Limb (tissue), 2 donors: ENCODE measurements around the gene JARID2.
"Not testable (repeated sequence)": the region's sequence is repeated elsewhere in the genome, so short reads cannot be mapped to it uniquely, and the experiment has no call there.

Experiments used
- DNase-seq, 2 donors: peaks; one replicate each; pipeline ENCODE4 v3.0.0-alpha.2; 2016; ENCODE audit errors: extremely low spot score in 2 of 2

Gene JARID2

DNA sequence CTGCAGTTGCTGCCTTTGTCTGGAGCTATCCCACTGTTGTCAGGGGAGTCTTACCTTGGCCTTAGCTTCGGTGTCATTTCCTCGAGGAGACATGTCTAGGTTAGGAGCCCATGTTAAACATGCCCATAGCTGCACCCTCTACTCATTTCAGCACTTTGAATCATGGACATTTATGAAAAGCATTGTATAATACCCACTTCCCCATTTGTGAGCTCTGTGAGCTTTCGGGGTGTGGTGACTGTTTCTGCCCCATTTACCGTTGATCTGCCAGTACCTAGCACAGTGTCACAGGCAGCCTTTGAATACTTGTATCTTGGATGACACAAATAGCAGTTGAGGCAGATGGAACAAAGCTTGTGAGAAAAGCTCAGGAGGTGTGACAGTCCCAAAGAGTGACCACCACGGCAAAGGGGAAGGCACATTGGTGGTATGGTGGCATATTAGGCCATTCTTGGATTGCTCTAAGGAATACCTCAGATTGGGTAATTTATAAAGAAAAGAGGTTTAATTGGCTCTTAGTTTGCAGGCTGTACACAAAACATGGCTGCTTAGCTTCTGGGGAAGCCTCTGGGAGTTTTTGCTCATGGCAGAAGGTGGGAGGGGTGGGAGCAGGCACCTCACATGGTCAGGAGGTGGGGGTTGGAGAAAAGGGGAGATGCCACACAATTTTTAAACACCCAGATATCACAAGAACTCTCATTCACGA is 42.0 kb downstream of the JARID2 start:
- DNase-seq, result no peak

DNA sequence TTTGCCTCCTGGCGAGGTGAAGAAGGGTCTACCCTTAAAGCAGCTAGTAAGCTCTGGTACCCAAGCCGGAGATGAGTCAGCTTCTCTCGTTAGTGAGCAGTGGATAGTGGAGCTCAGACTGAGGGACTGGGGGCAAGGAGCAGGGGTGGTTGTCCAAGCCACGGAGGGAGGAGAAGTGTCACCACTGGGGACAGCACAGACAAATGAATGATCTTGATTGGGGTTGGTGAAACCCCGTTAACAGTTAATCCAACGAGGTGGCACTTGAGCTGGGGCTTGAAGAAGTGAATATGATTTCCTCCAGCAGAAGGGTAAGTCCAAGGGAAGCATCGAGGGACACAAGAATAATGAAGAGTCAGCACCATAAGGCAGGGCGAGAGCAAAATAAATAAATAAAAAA is 43.0 kb downstream of the JARID2 start:
- DNase-seq, result no peak

DNA sequence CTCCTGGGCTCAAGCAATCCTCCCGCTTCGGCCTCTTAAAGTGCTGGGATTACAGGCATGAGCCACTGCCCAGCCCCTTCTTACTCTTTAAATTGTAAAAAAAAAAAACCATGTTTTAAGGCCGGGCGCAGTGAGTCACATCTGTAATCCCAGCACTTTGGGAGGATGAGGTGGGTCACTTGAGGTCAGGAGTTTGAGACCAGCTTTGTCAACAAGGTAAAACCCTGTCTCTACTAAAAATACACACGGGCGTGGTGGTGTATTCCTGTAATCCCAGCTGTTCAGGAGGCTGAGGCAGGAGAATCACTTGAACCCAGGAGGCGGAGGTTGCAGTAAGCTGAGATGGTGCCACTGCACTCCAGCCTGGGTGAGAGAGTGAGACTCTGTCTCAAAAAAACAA is 43.6 kb downstream of the JARID2 start:
- not testable (repeated sequence) for DNase-seq

DNA sequence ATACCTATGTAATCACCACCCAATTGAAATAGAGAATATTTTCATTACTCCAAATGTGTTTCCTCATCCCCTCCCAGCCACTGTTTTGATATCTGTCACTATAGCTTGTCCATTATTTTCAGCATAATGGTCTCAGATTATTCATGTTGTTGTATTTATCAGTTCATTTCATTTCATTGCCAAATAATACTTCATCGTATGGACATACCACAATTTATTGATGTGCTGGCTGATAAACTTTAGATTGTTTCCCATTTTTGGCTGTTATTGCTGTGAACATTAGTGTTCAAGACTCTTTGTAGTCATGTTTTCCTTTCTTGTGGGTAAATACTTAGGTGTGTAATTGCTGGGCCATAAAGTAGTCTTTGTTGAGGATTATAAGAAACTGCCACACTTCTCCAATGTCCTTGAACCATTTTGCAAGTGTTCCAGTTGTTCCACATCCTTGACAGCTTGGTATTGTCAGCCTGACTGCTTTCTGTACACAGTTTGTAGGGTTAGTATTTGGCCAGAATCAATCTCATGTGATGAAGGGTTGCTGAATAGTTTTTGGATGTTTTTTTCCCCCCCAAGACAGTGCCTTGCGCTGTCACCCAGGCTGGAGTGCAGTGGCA is 44.3 kb downstream of the JARID2 start:
- DNase-seq, result no peak

DNA sequence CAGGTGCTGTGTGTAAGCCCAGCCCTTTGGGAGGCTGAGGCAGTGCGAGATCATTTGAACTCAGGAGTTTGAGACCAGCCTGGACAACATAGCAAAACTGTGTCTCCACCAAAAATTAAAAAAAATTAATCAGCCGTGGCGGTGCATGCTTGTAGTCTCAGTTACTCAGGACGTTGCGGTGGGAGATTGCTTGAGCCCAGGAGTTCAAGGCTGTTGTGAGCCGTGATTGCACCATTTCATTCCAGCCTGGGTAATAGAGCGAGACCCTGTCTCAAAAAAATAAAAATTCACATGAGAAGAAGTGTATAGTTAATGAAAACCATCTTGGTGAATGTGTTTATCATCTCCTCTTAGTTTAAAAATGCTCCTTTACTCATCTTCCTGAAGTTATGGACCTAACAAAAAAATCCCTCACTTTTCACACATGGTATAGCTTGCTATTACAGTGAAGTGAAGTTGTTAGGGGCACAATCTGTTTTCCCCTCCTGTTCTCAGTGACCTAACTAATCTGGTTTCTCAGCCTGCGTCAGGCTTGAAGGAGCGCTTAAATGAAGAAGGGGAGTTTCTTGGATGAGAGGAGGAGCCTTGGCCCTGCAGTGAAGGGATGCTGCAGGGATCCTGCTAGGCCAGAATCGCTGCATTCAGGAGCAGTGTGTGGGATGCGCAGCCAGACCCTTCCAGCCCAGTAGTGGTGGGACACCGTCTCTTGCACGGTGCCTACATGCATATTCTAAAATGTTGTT is 45.3 kb downstream of the JARID2 start:
- no peak for DNase-seq

GRCh38 chr6:15292721-15293302 is 46.9 kb downstream of the JARID2 start:
- no peak for DNase-seq

- no peak for DNase-seq
These were observed 47.8 kb downstream of the JARID2 start for GRCh38 chr6:15293674-15294073.

DNA sequence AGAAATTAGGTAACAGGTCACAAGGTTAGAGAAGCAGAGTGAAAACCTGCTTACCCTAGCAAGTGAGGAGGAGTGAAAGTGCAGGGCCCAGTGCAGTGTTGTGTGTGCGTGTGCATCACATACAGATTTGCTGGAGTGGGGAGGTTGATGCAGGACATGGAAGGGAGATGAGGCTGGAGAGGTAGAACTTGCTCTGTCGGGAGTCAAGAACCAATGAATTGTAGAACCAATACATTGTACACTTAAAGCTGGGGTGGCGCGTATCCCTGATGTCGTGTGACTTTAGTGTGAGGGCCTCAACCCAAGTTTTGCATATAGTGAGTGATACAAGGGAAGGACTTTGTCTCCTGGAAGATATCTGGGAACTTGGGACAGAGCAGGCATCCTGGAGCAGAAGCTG is 48.6 kb downstream of the JARID2 start:
- no peak for DNase-seq

DNA sequence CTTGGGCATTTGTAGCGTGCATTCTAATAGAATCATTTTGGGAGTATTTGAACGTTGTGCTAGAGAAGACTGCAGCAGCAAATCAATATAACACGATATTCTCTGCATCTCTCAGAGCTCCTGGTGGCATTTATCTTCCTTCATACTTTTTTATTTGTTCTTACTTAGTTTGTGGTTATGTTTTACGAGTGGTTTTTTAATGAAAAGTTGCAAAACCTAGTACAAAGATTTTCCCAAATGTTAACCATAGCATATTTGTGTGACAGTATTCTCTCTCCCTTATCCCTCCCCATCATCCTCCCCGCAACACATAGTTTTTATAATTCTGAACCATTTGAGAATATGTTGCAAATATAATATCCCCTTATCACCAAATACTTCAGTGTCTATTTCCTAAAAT is 50.4 kb downstream of the JARID2 start:
- DNase-seq, result no peak

DNA sequence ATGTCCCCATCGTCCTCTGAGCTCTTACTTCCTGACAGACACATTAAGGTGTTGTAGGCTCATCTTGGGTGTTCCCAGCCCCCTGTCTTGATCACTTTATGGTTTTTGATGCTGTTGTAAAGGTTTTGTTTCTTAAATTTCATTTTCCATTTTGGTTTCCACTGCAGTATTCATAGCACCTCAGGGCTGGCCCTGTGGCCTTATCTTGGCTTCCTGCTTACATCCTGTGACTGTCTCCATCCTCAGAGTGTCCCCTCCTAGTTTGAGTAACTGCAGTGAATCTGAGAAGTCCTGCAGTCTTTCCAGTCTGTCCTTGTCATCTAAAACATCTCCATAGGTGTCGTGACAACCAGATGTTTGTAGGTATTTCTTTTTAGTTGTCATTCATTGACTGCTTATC is 50.9 kb downstream of the JARID2 start:
- no peak for DNase-seq

DNA sequence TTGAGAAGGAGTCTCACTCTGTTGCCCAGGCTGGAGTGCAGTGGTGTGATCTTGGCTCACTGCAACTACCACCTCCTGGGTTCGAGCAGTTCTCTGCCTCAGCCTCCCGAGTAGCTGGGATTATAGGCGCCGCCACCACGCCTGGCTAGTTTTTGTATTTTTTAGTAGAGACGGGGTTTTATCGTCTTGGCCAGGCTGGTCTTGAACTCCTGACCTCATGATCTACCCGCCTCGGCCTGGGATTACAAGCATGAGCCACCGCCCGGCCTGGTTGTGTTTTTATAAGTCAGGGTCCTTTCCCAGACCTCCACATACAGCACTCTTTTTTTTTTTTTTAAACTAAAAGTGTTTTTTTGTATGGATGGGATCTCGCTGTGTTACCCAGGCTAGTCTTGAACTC is 51.3 kb downstream of the JARID2 start:
- not testable (repeated sequence) for DNase-seq

GRCh38 chr6:15297895-15298590 is 52.2 kb downstream of the JARID2 start:
- DNase-seq, result no peak

DNA sequence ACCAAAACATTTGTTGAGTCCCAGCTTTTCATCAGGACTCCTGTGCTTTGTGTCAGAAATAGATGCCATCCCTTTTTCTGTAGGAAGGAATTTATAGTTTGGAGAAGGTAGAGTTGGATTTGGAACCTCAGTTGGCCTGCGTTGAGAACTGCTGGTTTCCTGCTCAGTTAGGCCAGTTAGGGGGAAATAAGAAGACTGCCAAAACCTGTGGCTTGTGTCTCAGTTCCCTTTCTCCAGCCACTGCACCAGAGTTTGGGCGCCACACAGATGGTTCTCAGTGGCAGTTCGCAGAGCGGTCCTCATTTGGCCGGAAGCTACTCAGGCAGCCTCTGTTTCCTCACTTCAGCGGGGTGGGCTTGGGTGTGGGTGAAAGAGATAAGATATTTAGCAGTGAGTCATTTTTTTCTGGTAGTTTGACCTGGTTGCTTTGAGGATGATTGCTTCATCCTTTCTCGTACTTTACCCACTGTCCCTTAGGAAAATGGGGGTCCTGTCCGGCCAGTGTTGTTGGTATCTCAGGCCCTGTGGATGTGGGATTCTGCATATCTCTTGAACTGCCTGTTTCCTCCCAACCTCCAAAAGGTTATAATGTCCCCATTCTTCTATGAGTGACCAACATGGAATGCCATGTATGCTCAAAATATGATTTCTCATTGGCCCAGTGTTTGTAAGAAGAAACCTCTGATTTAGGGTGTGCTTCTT is 53.7 kb downstream of the JARID2 start:
- DNase-seq, result no peak

DNA sequence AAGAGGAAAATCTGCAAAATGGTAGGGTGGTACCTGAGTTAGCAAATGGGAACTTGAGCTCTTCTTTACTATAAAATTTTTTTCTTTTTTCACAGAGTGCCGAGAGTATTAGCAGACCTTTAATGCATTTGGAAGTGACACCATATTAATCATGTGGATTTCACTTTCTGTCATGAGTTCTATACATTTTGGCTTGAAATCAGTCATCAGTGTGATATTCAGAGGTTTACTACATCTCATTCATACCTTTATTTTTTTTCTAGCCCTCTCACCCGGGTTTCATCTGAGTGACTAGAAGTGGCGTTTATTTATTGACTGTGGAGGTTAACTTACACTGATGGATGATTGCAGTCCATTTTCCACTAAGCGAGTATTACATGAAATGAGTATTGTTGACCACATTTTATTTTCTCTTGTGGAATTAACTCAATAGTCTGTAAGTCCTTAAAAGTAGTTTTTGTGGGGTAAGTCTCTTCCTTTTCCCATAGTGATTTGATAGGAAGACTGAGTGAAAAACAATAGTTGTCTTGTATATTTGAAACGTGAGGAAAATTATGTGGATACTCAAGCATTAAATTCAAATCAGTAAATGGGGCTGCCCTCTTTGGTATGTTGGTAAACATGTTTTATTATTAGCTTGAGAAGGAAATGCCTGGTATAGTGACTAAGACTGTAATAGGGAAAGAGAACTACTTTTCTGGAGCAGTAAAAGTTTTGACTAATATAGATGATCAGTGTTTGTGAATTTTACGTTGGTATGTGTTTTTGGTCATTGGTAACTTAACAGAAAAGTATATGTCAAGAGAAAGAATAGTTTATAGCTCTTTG is 55.5 kb downstream of the JARID2 start:
- DNase-seq, result no peak

DNA sequence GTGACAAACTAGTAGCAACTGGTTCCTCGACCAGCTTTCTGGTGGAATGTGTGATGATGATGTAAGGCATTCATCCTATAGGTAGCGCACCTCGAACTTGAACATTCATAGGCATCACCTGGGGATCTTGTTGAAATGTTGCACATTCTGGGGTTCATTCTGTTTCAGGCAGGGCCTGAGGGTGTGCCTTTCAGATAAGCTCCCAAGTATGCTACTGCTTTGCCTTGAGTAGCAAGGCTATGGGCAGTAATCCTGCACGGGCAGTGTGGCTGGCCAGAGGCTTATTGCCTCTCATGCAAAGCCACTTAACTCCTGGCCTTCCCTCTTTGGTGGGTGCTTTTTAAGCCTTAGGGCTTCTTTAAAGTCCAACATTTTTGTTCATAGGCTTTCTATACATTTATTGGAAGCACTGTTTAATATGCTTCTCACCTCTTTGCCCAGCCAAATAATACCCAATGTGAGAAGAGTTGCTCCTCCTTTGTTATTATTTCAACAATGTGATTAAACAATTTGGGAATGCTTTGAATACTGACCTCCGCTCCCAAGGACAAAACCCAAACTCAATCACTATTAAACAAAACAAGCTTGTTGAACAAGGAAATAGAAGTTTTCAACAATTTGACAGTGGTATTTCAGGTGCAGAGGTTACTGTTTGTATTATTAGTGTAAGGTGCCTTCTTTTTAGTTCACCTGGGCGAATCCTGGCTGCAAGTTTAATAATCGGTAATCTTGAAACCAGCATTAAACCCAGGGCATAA is 57.5 kb downstream of the JARID2 start:
- DNase-seq, result no peak

- no peak for DNase-seq
These were observed 58.0 kb downstream of the JARID2 start for GRCh38 chr6:15303920-15304291.

- no peak for DNase-seq
These were observed 58.6 kb downstream of the JARID2 start for GRCh38 chr6:15304337-15305042.

DNA sequence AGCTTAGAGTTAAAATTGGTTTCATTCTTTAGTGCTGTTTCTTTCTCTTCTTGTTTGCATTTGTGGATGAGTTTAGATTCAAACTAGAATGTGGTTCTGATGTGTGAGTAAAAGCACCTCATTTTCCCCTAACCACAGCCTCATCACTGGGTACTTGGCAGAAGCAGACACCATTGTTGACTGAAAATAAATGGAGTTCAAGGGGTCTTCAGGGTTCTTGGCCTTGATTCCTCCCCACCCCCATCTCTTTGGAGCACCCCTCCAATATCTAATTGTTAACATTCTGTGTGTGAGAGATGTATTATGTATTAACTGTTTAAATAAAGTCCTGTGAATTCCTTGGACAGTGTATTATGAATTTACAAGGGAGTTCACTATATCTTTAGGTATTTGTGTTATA is 59.6 kb downstream of the JARID2 start:
- no peak for DNase-seq

DNA sequence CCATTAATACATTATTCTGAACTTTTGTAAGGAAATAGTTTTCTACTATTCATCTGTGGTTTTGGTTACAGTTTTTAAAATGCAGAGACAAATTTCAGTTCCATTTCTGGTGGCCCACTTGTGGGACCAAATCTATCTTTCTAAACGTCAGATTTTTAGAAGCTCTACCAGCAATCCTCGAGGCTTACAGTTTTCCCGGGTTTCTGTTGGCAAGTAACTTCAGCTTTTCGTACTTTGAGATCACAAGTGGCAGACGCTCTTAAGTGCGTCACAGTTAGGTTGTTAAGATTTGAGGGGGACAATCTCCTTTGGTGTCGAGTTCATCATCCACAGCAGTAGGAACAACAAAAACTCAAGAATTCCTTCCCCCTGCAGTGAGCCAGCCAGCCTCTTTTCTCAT is 60.0 kb downstream of the JARID2 start:
- DNase-seq, result no peak
